ENCODE data around the gene CSF1.

The CSF1 gene

DNA sequence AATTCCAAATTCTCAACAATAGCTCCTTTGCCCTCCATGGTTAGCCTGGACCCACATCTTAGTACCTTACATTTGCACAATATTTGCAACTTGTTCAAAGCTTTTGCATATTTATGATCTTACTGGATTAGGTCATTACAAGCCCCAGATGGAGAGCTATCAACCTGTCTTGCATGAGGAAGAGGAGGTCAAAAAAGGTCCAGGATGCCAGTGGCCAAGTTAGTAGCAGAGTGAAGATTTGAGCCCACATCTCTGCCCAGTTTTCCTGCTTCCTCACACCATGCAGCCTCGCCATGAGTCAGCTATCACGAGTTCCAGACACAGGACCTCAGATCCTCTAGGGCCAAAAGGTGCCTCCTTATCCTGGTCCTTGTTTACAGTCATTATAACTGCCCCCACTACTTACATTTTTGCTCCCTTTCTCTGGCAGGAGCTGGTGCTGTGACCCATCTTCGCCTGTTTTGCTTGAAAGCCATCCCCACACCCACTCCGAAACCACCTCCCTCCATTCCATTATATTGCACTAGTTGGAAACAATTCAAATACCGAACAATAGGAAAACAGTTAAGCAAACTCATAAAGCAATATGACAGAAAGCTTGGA, 68.9 kb downstream of the CSF1 start:
- DNase-seq (ENCODE audit: low read depth) = peak; percentile 86
